Esophagus squamous epithelium (tissue), 5 donors: Measurements from ENCODE around the gene FBXO31. TPM values are rescaled to one million over a fixed set of nuclear protein-coding genes. Genes with fewer than 3 reads are reported as not detected.

Source experiments
- DNase-seq: peaks from one replicate; lab custom pipeline; 2025; lab: John Stamatoyannopoulos, UW
- H3K27ac ChIP-seq, 4 donors: fragments of 200-600 bp; sonication (generic); one replicate each; pipeline ENCODE4 v1.5.1; 2016 to 2019; ENCODE audit warnings: mild to moderate bottlenecking in 1 of 4
- H3K27me3 ChIP-seq, 4 donors: fragments of 200-600 bp; sonication (generic); 1 replicate in 3 of 4; 2 replicates in 1 of 4; pipeline versions ENCODE4 v1.5.1 to v1.6.0; 2017 to 2021; ENCODE audit warnings: antibody characterized with exemption in 1 of 4
- H3K36me3 ChIP-seq, 3 donors: fragments of 200-600 bp; sonication (generic); one replicate each; pipeline ENCODE4 v1.5.1; 2016 to 2019
- H3K4me1 ChIP-seq, 3 donors: fragments of 200-600 bp; sonication (generic); one replicate each; pipeline ENCODE4 v1.5.1; 2017 to 2019
- H3K4me3 ChIP-seq, 4 donors: fragments of 200-600 bp; sonication (generic); 1 replicate in 3 of 4; 2 replicates in 1 of 4; pipeline ENCODE4 v1.5.1; 2016 to 2019; ENCODE audit warnings: mild to moderate bottlenecking in 2 of 4, moderate library complexity in 1 of 4
- H3K9me3 ChIP-seq, 3 donors: fragments of 200-600 bp; sonication (generic); one replicate each; pipeline ENCODE4 v1.5.1; 2016 to 2019
- POLR2A ChIP-seq, 4 donors: fragments of 450-650 bp; IDR thresholded peaks; one replicate each; pipeline ENCODE4 v1.6.1; 2017; ENCODE audit warnings: antibody characterized with exemption in 4 of 4, mild to moderate bottlenecking in 4 of 4, moderate library complexity in 3 of 4
- WGBS, 2 donors: methylation state at CpG; one replicate each; pipeline ENCODE4 v1.1.5; 2018; 5-methylcytosine and 5-hydroxymethylcytosine counted together
- intact Hi-C: fragments of 100-400 bp; cut with DNase I; formaldehyde crosslinking; loops from one replicate; pipeline ENCODE4 v1.15.0; 2022
- total RNA-seq, 4 donors: library from RNA; depleted of rRNA; stranded (reverse); fragments of >200 nt; gene quantifications; one replicate each; pipeline ENCODE4 v1.1.0, GENCODE V29; 2016
- TF ChIP-seq, protein P1 (sequence below), 6 experiments: fragments of 450-650 bp in 4 of 6; fragments of 200-600 bp in 2 of 6; sonication (generic) in 2 of 6; IDR thresholded peaks; one replicate each; pipeline ENCODE4 v1.5.1; 2016 to 2019; ENCODE audit warnings: antibody characterized with exemption in 6 of 6, mild to moderate bottlenecking in 4 of 6, moderate library complexity in 4 of 6
- donor health status: DM: yes; HTN: yes; CAD: no.

The FBXO31 gene
- total RNA-seq, 4 donors from 2014 or later = 18.3 to 43.7 (median 21.2) TPM

DNA sequence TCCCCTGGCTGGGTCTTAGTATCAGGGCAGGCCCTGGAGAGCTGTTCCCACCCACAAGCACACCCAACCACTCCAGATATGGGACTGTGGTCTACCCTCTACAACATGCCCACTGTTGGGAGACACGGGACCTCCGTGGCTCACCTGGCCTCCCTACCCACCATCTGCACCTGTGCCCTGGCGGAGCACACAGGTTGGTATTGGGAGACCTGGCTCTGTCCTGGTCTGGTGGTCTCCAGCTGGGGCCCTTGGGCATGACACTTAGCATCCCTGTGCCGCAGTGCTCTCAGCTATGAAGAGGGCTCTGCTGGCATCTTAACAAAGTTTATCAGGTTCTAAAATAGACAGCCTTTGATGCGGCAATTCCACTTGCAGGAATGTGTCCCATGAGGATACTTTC lies 72.2 kb downstream of the FBXO31 start:
- Histone ChIP-seq H3K4me3 (no peak overlapping the region), H3K27ac (no peak overlapping the region), H3K27me3 (no peaks in the 10 kb centered on the region), H3K4me1 (peaks cover 0 to 1% (median 0%) of the 10 kb centered on the region in 3 donors), H3K9me3 (peaks cover 0 to 9% (median 0%) of the 10 kb centered on the region in 3 donors), H3K36me3 (no peaks in the 10 kb centered on the region)
- intact Hi-C loops = loop anchor here (10.0 kb wide), 1 partner anchor 323 kb away; no protein-coding TSS in a partner anchor
- 86 to 88% methylated on average over 1 to 3 of the region's 5 CpGs for WGBS, 2 donors
- no peak for TF ChIP-seq POLR2A (IDR thresholded peaks at IDR 0.05)
- TF ChIP-seq, protein P1, sequence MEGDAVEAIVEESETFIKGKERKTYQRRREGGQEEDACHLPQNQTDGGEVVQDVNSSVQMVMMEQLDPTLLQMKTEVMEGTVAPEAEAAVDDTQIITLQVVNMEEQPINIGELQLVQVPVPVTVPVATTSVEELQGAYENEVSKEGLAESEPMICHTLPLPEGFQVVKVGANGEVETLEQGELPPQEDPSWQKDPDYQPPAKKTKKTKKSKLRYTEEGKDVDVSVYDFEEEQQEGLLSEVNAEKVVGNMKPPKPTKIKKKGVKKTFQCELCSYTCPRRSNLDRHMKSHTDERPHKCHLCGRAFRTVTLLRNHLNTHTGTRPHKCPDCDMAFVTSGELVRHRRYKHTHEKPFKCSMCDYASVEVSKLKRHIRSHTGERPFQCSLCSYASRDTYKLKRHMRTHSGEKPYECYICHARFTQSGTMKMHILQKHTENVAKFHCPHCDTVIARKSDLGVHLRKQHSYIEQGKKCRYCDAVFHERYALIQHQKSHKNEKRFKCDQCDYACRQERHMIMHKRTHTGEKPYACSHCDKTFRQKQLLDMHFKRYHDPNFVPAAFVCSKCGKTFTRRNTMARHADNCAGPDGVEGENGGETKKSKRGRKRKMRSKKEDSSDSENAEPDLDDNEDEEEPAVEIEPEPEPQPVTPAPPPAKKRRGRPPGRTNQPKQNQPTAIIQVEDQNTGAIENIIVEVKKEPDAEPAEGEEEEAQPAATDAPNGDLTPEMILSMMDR (IDR thresholded peaks at IDR 0.05) = no peak
- no peak for DNase-seq

DNA sequence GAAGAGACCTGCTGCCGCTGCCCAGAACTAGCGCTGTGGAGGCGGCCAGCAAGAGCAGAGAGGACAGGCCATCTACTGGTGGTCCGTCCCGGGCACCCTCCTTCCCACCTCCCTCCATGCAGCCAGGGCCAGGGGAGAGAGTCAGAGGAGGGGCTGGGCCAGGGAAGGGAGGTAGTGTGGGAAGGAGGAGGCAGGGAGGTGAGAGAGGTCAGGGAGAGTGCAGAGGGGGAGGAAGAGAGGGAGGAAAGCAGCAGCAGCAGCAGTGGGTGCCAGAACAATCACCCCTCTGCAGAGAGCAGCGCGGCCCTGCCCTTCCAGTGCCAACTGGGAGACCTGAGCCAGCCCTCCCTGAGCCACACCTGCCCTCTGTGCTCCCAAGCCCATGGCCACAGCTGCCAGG lies 73.0 kb downstream of the FBXO31 start:
- Histone ChIP-seq H3K4me3 (no peak overlapping the region), H3K27me3 (no peaks in the 10 kb centered on the region), H3K9me3 (peaks cover 0 to 9% (median 0%) of the 10 kb centered on the region in 3 donors), H3K27ac (no peak overlapping the region), H3K36me3 (no peaks in the 10 kb centered on the region), H3K4me1 (peaks cover 0 to 6% (median 3%) of the 10 kb centered on the region in 3 donors)
- no peak for DNase-seq
- 96 to 97% methylated on average over 5 to 7 of the region's 7 CpGs for WGBS, 2 donors
- TF ChIP-seq, protein P1 (IDR thresholded peaks at IDR 0.05) = no peak
- no peak for TF ChIP-seq POLR2A (IDR thresholded peaks at IDR 0.05)
- intact Hi-C loops = loop anchor here (10.0 kb wide), 1 partner anchor 324 kb away; no protein-coding TSS in a partner anchor

DNA sequence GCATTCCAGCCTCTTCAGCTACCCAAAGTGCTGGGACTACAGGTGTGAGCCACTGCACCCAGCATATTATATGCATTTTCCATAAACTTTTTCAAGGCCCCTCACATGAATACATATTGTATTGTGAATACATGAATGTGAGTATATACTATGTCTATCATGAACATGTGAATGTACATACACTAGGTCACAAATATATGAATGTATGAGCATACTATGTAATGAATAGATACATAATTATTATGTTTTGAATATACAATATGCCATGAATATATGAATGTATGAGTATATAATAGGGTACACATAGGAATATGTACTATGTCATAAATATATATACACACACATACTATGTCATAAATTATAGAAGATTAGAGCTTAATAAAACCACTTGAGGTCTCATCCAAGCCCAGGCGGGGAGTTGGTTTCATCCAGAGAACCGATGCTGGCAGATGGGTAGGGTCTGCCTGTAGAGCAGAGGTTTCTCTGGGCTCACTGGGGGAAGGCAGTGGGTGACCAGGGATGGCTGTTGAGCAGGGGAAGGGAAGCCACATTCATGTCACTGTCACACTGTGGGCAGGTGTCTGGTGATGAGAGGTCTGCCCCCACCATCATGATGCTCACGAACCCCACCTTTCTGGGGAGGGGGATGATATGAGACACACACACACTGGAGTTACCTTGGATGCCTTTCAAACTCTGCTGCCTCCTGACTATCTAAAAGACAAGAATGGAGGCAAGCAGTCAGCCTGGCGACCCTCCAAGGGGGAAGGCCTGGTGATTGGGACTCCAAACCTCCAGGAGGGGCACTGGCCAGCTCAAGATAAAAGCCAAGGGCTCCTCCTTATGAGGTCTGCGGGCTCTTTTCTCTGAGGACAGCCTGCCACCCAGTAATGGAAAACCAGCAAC lies 73.7 kb downstream of the FBXO31 start:
- Histone ChIP-seq H3K36me3 (no peaks in the 10 kb centered on the region), H3K27ac (no peak overlapping the region), H3K4me3 (no peak overlapping the region), H3K4me1 (peaks cover 0 to 8% (median 4%) of the 10 kb centered on the region in 3 donors), H3K9me3 (peaks cover 0 to 9% (median 0%) of the 10 kb centered on the region in 3 donors), H3K27me3 (no peaks in the 10 kb centered on the region)
- intact Hi-C loops = loop anchor here (10.0 kb wide), 1 partner anchor 325 kb away; no protein-coding TSS in a partner anchor
- no peak for DNase-seq
- TF ChIP-seq POLR2A (IDR thresholded peaks at IDR 0.05) = no peak
- WGBS, 2 donors = 63 to 67% methylated on average over 4 of the region's 5 CpGs

DNA sequence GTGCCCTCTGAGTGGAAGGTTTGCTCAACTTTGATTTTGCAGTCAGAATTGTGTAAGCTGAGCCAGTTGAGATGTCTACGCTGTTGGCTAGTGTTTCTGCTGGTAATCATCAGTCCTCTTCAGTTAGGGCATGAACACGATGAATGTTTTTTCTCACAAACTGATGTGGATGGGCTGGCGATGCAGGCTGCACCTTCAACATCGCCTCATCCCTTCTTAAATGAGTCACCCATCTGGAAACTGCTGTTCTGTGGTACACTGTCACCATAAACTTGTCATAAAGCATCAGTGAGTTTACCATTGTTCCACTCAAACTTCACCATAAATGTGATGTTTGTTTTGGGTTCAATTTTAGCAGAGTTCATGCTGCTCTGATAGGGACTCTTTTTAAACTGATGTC lies 74.8 kb downstream of the FBXO31 start:
- Histone ChIP-seq H3K36me3 (no peaks in the 10 kb centered on the region), H3K9me3 (peaks cover 0 to 9% (median 0%) of the 10 kb centered on the region in 3 donors), H3K4me1 (peaks cover 0 to 8% (median 4%) of the 10 kb centered on the region in 3 donors), H3K27me3 (no peaks in the 10 kb centered on the region), H3K4me3 (no peak overlapping the region), H3K27ac (no peak overlapping the region)
- no peak for DNase-seq
- intact Hi-C loops = no loop called here
- WGBS, 2 donors = 62 to 68% methylated on average over 4 of the region's 4 CpGs
- no peak for TF ChIP-seq POLR2A (IDR thresholded peaks at IDR 0.05)
- TF ChIP-seq, protein P1 (IDR thresholded peaks at IDR 0.05) = no peak

DNA sequence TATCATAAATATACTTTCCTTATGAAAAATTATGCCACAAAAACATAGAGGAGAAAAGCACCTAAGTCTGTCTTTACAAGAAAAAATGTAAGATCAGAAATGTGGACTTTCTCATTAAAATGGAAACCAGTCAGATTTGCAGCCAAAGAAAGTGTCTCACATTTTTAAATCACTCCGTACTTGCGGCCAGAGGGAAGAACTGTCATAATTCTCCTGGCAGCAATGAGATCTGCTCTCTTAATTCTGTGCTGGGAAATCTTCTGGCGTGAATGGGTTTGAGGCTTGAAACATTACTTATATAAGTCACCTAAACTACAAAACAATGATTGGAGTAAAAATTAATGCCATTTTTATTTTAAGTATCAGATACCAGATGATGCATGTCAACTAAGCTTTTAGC lies 77.1 kb downstream of the FBXO31 start:
- Histone ChIP-seq H3K36me3 (no peaks in the 10 kb centered on the region), H3K27me3 (no peaks in the 10 kb centered on the region), H3K9me3 (peaks cover 0 to 9% (median 0%) of the 10 kb centered on the region in 3 donors), H3K27ac (no peak overlapping the region), H3K4me3 (no peak overlapping the region), H3K4me1 (peaks cover 0 to 8% (median 4%) of the 10 kb centered on the region in 3 donors)
- intact Hi-C loops = no loop called here
- DNase-seq = no peak
- TF ChIP-seq, protein P1 (IDR thresholded peaks at IDR 0.05) = no peak
- WGBS, 2 donors = 50% methylated on average over 3 of the region's 3 CpGs
